Left colon (tissue), 2 donors: ENCODE measurements around the gene ABCC11. TPM values are rescaled to one million over a fixed set of nuclear protein-coding genes. Genes with fewer than 3 reads are reported as not detected.
"Not testable (repeated sequence)": the region's sequence is repeated elsewhere in the genome, so short reads cannot be mapped to it uniquely, and the experiment has no call there.

Source experiments
- ATAC-seq: fragments of 200-7000 bp; cut with Tn5 transposase; one replicate; pipeline ENCODE4 v1.9.1; 2020; ENCODE audit warnings: mild to moderate bottlenecking, moderate library complexity
- DNase-seq, 2 donors: peaks; one replicate each; pipeline ENCODE4 v3.0.0-alpha.2; 2020
- intact Hi-C, 2 donors: fragments of 100-400 bp; cut with DNase I in 1 of 2; cut with micrococcal nuclease in 1 of 2; formaldehyde crosslinking; loops; one replicate each; pipeline versions ENCODE4 v1.11.2 to v1.14.0; 2022; cut with DNase I, micrococcal nuclease
- total RNA-seq, 2 donors: library from RNA; stranded (reverse); fragmentation: NEBNext Ultra II Directional; extraction: Animal tissue kit (Norgen Biotek cat#: 25700); gene quantifications; one replicate each; pipeline ENCODE4 v1.2.1, GENCODE V29; 2021
- donor health status: DM: no; HTN: no; CAD: no.
- donor health status: DM: yes; HTN: yes; CAD: no.

The ABCC11 gene
- total RNA-seq, 2 donors from 2014 or later = 0.34 to 0.61 TPM

DNA sequence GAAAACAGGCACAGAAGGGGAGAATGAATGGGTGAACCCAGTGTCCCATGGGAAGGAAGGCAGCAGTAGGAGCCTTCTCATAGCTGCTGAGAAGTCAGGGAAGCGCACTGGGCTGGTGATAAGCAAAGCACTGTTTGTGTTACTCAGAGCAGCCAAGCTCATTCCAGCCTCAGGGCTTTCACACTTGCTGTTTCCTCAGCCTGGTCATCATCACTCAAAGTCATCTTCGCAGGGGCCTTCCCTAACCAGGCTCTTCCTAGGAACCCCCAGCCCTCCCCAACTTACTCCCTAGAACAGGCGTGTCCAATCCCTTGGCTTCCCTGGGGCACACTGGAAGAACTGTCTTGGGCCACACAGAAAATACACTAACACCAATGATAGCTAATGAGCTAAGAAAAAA is 35.3 kb downstream of the ABCC11 start:
- DNase-seq (no peak), ATAC-seq (no peak)
- intact Hi-C loops = no loop called here

GRCh38 chr16:48210747-48211146 is 36.6 kb downstream of the ABCC11 start:
- ATAC-seq (no peak), DNase-seq (no peak)
- intact Hi-C loops = no loop called here

DNA sequence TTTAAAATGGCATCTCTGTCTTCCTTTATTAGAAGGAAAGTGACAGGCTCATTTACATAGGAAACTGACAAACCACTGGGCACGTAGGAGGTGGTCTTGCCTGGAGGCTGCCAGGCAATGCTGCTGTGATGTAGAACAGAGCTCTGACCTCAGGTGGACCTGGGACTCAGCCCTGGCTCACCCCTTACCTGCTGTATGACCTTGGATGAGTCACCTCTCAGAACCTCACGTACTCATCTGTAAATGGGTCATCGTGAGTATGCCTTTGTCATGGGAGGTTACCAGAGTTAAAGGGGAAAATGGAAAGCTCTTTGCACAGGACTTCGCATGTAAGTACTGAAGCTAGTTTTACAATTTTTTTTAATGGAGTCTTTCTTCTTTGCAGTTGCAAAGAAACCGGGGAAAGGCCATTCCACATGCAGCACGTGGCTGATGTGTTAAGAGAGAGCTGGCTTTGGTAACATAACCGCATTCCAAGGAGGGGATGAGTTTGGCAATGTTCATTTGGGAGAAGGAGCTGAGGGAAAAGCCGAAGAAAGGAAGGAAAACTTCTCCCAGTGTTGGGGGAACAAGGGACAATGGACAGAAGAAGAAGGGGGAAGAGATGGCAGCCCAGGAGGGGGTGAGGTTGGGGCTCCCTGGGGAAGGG is 40.6 kb downstream of the ABCC11 start:
- intact Hi-C loops = no loop called here

DNA sequence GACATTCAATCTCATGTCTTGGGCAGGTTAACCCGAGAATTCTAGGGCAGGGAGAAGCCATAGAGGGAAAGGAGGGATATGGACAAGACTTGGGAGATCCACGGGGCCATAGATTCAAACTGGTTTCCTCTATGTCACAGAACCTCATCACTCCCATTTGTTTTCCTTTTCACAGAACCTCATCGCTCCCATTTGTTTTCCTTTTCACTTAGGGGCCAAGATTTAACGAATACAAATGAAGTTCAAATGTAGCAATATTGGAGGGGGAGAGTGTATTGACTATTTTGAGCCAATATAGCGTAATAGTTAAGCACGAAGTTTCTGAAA is 42.6 kb downstream of the ABCC11 start:
- DNase-seq = no peak
- no peak for ATAC-seq
- intact Hi-C loops = no loop called here

More for the DNA sequence above, 40.6 kb downstream of the ABCC11 start:
- ATAC-seq (no peak), DNase-seq (no peak)

DNA sequence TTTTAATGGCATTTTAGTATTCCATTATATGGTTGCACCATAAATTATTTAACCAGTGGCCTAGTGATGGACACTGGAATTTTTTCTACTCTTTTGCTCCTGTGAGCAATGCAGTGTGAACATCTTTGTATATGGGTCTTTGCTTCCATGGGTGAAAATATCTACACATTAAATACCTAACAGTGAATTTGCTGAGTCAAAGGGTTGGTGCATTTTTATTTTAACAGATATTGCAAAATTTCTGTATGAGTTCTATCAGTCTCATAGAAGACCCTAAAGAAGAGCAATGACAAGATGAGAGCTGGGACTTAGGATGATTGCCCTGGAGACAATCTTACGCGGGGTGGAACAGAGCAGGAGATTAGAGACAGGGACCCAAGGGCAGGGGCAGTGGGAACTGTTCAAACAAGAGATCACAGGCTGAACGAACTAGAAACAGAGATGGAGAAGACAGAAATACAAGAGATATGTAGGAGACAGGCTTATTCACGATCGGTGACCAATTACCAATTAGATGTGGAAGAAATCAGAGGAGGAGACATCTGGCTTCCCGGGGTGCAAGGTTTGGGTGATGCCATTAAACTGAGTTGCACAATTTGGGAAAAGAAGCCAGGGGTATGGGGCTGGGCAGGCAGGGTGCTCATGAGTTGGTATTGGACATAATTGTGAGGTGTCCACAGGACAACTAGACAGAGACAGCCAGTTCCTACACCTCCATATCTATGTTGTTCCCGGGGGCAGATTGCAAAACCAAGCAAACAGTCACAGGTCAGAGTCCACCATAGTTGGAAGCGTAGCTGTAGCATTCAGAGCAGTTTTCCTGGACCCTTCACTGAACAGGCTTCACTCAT is 43.1 kb downstream of the ABCC11 start:
- ATAC-seq = peak; percentile 96
- DNase-seq = peak in 1 of 2 donors; percentile 12

DNA sequence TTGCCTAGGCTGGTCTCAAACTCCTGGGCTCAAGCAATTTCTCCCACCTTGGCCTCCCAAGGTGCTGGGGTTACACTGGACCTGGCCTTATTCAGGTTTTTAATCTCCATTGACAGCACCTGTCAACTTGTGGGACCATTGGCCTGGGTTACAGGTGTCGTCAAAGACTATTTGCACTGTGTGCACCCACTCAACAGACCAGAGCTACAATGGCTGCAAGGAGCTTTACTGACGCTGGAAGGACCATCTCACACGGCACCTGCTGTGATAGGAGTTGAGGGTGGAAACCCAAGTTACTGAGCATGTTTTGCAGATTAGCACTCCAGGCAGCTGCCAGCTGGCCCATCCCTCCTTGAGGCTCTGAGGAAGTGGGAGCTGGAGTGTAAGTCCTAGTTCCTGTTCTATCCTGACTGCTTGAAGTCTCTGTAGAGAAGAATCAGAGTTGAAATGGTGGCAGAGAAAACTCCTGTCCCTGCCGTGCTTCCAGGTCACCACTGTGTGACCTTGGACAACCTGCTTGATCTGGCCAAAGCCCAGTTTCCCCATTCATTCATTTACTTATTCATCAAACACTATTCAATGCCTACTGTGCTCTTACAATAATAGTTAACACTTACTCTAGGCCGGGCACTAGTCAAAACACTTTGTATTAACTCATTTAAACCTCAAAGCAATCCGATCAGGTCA is 45.7 kb downstream of the ABCC11 start:
- peak in 1 of 2 donors; percentile 9 for DNase-seq
- ATAC-seq = peak; percentile 44
- intact Hi-C loops = no loop called here

More for the DNA sequence above, 43.1 kb downstream of the ABCC11 start:
- intact Hi-C loops = no loop called here

- ATAC-seq = no peak
- intact Hi-C loops = no loop called here
Measured at GRCh38 chr16:48197294-48197693, 50.0 kb downstream of the ABCC11 start.

GRCh38 chr16:48194828-48195556 is 52.3 kb downstream of the ABCC11 start:
- ATAC-seq = peak; percentile 72
- intact Hi-C loops = no loop called here
- DNase-seq = peak in 1 of 2 donors; percentile 18

More at GRCh38 chr16:48197294-48197693, 50.0 kb downstream of the ABCC11 start:
- DNase-seq = no peak

DNA sequence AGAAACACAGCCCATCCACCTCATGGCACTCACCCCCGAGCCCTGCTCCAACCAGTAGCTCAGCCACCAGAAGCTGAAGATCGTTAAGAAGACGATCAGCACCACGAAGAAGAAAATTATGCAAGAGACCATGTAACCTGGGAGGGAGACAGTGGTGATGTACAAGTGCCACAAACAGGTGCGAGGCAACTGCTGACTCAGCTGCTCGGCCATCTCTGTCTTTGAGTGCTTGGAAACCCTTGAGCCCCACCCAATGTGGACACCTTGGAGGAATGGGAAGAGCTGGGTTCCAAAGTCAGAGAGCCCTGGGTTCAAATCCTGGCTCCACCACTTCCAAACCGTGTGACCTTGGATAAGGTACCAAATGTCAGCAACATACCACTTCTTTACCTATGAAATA is 53.5 kb downstream of the ABCC11 start:
- DNase-seq (no peak), ATAC-seq (no peak)
- intact Hi-C loops = no loop called here

GRCh38 chr16:48188449-48189102 is 58.8 kb downstream of the ABCC11 start:
- intact Hi-C loops = no loop called here
- ATAC-seq (no peak), DNase-seq (no peak)

DNA sequence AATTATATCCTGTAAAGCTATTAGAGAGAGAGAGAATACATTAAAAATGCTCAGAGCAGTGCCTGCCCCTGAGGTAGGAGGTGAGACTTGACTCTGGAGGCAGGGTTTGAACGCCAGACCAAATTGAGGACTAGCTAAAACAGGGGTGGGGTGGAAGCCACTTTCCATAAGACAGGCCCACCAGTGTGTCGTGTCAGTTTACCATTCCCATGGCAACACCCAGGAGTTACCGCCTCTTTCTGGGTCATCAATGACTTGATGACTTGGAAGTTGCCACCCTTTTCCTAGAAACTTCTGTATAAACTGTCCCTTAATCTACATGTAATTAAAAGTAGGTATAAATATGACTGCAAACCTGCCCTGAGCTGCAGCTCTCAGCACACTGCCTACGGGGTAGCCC is 59.6 kb downstream of the ABCC11 start:
- intact Hi-C loops = no loop called here
- ATAC-seq (no peak), DNase-seq (no peak)

GRCh38 chr16:48184681-48185080 is 62.7 kb downstream of the ABCC11 start:
- intact Hi-C loops = no loop called here
- DNase-seq (no peak), ATAC-seq (no peak)

GRCh38 chr16:48182979-48183537 is 64.3 kb downstream of the ABCC11 start:
- ATAC-seq = peak; percentile 39
- intact Hi-C loops = no loop called here
- DNase-seq = no peak

DNA sequence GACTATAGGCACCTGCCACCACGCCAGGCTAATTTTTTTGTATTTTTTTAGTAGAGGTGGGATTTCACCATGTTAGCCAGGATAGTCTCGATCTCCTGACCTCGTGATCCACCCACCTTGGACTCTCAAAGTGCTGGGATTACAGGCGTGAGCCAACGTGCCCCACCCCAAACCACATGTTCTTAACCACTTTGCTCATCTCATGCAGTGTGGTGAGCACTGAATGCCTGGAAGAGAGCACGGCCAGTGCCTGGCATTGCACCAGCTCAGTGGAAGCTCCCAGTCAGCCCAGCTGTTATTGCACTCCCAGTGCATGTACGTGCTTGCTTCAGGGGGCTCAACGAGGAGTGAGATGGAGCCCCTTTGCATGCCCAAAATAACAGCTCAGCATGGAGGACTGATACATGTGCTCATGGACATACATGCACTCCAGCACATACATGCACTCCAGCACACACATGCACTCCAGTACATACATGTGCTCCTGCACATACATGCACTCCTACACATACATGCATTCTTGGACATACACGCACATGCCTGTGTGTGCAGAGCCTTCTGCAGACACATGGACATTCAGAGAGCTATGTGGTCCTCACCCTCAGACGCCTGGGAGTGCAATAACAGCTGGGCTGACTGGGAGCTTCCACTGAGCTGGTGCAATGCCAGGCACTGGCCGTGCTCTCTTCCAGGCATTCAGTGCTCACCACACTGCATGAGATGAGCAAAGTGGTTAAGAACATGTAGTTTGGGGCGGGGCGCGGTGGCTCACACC is 65.4 kb downstream of the ABCC11 start:
- ATAC-seq, intact Hi-C loops, DNase-seq: not testable (repeated sequence)

GRCh38 chr16:48180868-48181480 is 66.4 kb downstream of the ABCC11 start:
- intact Hi-C loops = no loop called here
- ATAC-seq (no peak), DNase-seq (no peak)

GRCh38 chr16:48176635-48177408 is 70.5 kb downstream of the ABCC11 start:
- ATAC-seq (no peak), DNase-seq (no peak)
- intact Hi-C loops = no loop called here
